Hepatocyte (in vitro differentiated cells): Measurements from ENCODE around the gene UBA5.

Experiments used
- EZH2 ChIP-seq: fragments of 200-600 bp; sonication (generic); IDR thresholded peaks from 2 replicates; pipeline ENCODE4 v1.6.1; 2016; ENCODE audit warnings: antibody characterized with exemption, mild to moderate bottlenecking, borderline replicate concordance
- EZH2phosphoT487 ChIP-seq: fragments of 200-600 bp; sonication (generic); IDR thresholded peaks from one replicate; pipeline ENCODE4 v1.6.1; 2018; ENCODE audit warnings: antibody characterized with exemption, mild to moderate bottlenecking, low read depth, moderate library complexity; ENCODE audit not compliant: unreplicated experiment, severe bottlenecking
- TF ChIP-seq, protein P1 (sequence below): fragments of 200-600 bp; sonication (generic); IDR thresholded peaks from 2 replicates; pipeline ENCODE4 v1.5.1; 2016; ENCODE audit warnings: antibody characterized with exemption, mild to moderate bottlenecking; ENCODE audit not compliant: poor library complexity

DNA sequence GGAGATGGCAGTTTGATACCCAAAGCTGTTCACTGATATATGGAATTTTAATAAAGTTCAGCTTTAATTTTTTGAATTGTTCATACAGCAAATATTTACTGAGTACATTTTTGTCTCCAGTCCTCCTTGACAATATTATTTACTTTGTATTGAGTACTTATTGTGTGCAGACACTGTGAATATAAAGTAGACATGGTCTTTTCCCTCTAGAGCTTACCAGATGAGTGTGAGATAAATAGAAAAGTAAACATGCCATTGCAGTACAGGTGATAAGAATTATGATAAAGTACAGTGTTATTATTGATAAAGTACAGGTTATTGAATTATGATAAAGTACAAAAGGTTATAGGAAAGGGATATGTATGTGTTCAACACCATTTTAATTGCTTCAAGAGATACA is 2.1 kb downstream of the UBA5 start:
- TF ChIP-seq, protein P1, sequence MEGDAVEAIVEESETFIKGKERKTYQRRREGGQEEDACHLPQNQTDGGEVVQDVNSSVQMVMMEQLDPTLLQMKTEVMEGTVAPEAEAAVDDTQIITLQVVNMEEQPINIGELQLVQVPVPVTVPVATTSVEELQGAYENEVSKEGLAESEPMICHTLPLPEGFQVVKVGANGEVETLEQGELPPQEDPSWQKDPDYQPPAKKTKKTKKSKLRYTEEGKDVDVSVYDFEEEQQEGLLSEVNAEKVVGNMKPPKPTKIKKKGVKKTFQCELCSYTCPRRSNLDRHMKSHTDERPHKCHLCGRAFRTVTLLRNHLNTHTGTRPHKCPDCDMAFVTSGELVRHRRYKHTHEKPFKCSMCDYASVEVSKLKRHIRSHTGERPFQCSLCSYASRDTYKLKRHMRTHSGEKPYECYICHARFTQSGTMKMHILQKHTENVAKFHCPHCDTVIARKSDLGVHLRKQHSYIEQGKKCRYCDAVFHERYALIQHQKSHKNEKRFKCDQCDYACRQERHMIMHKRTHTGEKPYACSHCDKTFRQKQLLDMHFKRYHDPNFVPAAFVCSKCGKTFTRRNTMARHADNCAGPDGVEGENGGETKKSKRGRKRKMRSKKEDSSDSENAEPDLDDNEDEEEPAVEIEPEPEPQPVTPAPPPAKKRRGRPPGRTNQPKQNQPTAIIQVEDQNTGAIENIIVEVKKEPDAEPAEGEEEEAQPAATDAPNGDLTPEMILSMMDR = no peak
- TF ChIP-seq EZH2 (no peak), EZH2phosphoT487 (no peak)
